Neural progenitor cell (in vitro differentiated cells): ENCODE measurements around the gene RNF7.

Source experiments
- EZH2 ChIP-seq: fragments of 200-600 bp; sonication (generic); IDR thresholded peaks from 2 replicates; pipeline ENCODE4 v1.6.1; 2017; ENCODE audit warnings: antibody characterized with exemption, mild to moderate bottlenecking, moderate library complexity
- EZH2phosphoT487 ChIP-seq: fragments of 200-600 bp; sonication (generic); IDR thresholded peaks from 2 replicates; pipeline ENCODE4 v1.6.1; 2017; ENCODE audit warnings: antibody characterized with exemption
- TF ChIP-seq, protein P1 (sequence below): fragments of 200-600 bp; sonication (generic); IDR thresholded peaks from 2 replicates; pipeline ENCODE4 v1.5.1; 2017; ENCODE audit warnings: antibody characterized with exemption, mild to moderate bottlenecking

DNA sequence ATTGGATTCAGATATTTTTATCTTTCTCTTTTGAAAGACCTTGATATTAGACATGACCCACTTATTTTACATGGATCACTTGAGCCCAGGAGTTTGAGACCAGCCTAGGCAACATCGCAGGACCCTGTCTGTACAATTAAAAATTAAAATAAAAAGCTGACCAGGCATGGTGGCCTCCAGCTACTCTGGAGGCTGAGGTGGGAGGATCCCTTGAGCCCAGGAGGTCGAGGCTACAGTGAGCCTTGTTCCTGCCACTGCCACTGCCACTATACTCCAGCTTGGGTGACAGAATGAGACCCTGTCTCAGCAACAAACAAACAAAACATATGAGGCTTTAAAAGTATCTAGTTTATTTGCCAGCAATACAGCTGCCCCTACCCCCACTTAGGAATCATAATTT lies 1.6 kb downstream of the RNF7 start:
- TF ChIP-seq EZH2phosphoT487 (no peak), EZH2 (no peak)
- TF ChIP-seq, protein P1, sequence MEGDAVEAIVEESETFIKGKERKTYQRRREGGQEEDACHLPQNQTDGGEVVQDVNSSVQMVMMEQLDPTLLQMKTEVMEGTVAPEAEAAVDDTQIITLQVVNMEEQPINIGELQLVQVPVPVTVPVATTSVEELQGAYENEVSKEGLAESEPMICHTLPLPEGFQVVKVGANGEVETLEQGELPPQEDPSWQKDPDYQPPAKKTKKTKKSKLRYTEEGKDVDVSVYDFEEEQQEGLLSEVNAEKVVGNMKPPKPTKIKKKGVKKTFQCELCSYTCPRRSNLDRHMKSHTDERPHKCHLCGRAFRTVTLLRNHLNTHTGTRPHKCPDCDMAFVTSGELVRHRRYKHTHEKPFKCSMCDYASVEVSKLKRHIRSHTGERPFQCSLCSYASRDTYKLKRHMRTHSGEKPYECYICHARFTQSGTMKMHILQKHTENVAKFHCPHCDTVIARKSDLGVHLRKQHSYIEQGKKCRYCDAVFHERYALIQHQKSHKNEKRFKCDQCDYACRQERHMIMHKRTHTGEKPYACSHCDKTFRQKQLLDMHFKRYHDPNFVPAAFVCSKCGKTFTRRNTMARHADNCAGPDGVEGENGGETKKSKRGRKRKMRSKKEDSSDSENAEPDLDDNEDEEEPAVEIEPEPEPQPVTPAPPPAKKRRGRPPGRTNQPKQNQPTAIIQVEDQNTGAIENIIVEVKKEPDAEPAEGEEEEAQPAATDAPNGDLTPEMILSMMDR, result no peak
